Measurements from ENCODE around the gene HIP1R.

GRCh38 chr12:122871851-122872780 lies 36.9 kb downstream of the HIP1R start:
- TF ChIP-seq CEBPB (IDR thresholded peaks at IDR 0.05): no peak
- no peak for TF ChIP-seq MAX (IDR thresholded peaks at IDR 0.05)
- TF ChIP-seq REST (IDR thresholded peaks at IDR 0.05; ENCODE audit: low read depth): no peak
- no peak for TF ChIP-seq RAD21 (IDR thresholded peaks at IDR 0.05; ENCODE audit: low read depth)
- TF ChIP-seq EP300 (IDR thresholded peaks at IDR 0.05; ENCODE audit: borderline replicate concordance): no peak
- TF ChIP-seq TEAD4 (IDR thresholded peaks at IDR 0.05): no peak
- TF ChIP-seq ZBTB7A (IDR thresholded peaks at IDR 0.05; ENCODE audit: low read depth): no peak
- no peak for TF ChIP-seq TAF1 (IDR thresholded peaks at IDR 0.05; ENCODE audit: low read depth)

Data from Ishikawa (cell line).